ENCODE measurements around the gene PTPRR. TPM values are rescaled to one million over a fixed set of nuclear protein-coding genes. Genes with fewer than 3 reads are reported as not detected.

Gene PTPRR
- total RNA-seq, 1 donor from 2014 or later = 0.65 TPM

GRCh38 chr12:70635755-70636154 is 284.8 kb downstream of the PTPRR start:
- no peak for DNase-seq (ENCODE audit: low spot score)
- intact Hi-C loops (cut with DNase I) = no loop called here

DNA sequence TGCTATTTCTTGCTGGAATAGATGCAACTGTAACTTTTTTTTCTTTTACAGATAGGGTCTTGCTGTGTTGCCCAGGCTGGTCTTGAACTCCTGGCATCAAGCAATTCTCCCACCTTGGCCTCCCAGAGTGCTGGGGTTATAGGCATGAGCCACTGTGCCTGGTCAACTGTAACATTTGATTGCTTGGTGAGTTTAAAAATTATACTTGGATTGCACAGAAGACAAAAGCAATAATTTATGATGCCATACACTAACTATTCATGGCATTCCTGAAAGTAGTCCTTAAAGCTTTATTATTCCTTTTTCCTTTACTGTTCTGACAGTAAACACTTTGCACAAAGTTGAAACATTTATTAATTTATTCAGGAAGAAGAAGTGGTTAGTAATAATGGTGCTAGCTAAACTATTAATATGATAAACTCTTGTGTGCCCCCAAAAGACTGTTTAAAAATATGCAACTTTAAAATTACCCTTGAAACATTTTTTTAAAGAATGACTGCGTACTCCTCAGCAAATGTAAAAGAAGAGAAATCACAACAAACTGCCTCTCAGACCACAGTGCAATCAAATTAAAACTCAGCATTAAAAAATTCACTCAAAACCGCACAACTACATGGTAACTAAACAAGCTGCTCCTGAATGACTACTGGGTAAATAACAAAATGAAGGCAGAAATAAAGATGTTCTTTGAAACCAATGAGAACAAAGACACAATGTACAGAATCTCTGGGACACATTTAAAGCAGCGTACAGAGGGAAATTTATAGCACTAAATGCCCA is 291.6 kb downstream of the PTPRR start:
- intact Hi-C loops (cut with DNase I) = no loop called here

DNA sequence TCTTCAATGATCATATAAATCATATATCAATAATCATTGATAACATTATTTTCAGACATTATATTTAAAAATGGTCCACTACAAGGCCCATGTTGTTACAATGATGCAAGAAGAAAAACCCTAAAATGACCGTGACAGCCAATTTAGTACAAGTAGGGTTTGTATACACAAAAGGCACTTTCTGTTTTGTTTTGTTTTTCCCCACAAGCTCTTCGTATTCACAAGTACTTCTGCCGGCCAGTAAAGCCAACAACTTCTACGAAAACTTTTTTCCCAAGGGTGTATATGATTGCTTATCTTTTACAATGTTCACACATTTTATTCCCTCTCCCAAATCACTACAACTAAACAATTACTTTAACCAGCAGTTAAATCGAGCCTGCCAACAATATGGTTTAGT is 292.9 kb downstream of the PTPRR start:
- DNase-seq (ENCODE audit: low spot score) = no peak
- intact Hi-C loops (cut with DNase I) = no loop called here

More for the DNA sequence above, 291.6 kb downstream of the PTPRR start:
- no peak for DNase-seq (ENCODE audit: low spot score)

DNA sequence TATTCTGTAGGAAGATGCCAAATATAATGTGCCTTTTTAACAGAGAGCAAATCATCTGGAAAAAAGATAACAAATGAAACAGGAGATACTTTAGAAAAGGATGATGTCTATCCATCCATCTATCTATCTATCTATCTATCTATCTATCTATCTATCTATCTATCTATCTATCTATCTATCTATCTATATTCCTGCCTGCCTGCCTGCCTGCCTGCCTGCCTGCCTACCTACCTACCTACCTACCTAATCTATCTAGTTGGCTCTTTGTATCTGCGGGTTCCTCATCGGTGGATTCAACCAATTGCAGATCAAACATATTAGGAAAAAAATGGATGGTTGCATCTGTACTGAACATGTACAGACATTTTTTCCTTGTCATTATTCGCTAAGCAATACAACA is 294.4 kb downstream of the PTPRR start:
- intact Hi-C loops (cut with DNase I) = no loop called here
- DNase-seq (ENCODE audit: low spot score) = no peak

DNA sequence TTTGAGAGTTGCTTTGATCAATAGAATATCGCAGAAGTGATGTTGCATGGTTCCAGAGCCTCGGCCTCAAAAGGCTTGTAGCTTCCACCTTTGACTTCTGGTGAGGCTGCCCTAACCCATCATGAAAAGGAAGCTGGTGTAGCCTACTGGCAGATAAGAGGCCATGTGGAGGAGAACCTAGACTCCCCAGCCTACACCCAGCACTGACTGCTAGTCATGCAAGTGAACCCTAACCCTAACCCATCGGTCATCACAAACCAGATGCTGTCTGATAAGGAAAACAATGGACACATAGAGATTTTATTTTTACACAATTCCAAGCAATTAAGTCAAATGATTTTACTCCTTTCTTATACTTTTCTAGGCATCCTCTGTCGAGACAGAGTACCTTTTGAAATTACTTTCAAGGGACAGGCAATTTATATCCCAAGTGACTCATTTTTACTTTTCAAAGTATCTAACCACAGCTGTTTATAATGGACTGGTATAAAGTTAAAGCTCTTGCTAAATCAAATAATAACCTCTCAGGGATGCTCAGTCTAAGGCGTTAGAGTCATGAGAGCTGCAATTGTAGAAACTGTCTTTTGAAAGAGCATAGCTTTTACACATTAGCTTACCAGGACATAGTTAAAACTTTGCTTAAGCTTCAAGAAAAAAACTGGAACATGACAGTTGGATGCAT is 300.9 kb downstream of the PTPRR start:
- intact Hi-C loops (cut with DNase I) = no loop called here
- DNase-seq (ENCODE audit: low spot score) = no peak

- intact Hi-C loops (cut with DNase I) = no loop called here
Measured at GRCh38 chr12:70618371-70618770, 302.2 kb downstream of the PTPRR start.

GRCh38 chr12:70617450-70617849 is 303.1 kb downstream of the PTPRR start:
- no peak for DNase-seq (ENCODE audit: low spot score)
- intact Hi-C loops (cut with DNase I) = no loop called here

More at GRCh38 chr12:70618371-70618770, 302.2 kb downstream of the PTPRR start:
- DNase-seq (ENCODE audit: low spot score) = no peak

GRCh38 chr12:70615174-70615866 is 305.2 kb downstream of the PTPRR start:
- no peak for DNase-seq (ENCODE audit: low spot score)
- intact Hi-C loops (cut with DNase I) = no loop called here

- intact Hi-C loops (cut with DNase I) = loop anchor here (5.0 kb wide), 1 partner anchor 37 kb away; no protein-coding TSS in a partner anchor
- peak; percentile 82 for DNase-seq (ENCODE audit: low spot score)
Measured at GRCh38 chr12:70609739-70610491, 310.6 kb downstream of the PTPRR start.

DNA sequence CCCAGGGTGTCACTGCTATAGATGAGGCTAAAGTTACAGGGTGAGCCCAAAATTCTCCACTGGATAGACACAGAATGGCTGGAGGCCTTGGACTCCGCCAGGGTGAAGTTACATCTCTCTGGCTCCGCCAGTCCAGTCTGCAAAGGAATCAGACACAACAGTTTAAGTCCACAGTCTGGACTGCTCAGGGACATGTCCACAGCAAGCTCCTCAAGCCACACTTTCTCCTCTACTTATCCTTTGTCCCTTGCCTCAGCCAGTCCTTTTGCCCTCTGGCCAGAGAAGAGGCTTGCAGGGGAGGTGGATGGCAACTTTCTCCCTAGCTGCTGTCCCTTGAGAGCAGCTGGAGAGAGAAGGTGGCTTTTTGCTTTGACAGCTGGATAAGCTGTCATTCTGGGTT is 311.3 kb downstream of the PTPRR start:
- no peak for DNase-seq (ENCODE audit: low spot score)
- intact Hi-C loops (cut with DNase I) = no loop called here

GRCh38 chr12:70608184-70608583 is 312.4 kb downstream of the PTPRR start:
- intact Hi-C loops (cut with DNase I) = no loop called here
- no peak for DNase-seq (ENCODE audit: low spot score)

- intact Hi-C loops (cut with DNase I) = no loop called here
- DNase-seq (ENCODE audit: low spot score) = no peak
Measured at GRCh38 chr12:70607107-70607506, 313.4 kb downstream of the PTPRR start.

DNA sequence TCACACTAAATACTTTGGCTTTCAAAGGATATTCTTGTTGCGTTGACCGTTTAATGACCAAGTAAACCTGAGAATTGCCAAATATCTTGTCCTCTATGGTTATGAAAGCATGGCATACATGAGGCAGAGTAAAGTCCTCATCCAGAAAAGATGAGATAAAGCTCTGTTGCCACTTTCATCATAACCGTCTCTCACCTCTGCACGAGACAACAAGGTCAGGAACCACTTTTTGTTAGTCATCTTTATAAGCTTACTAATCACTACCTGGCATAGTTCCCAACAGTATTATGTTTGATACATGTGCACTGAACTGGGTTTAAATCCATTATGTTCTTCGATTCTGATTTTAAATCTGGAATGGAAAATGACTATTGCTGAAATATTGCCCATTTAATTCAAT is 314.6 kb downstream of the PTPRR start:
- no peak for DNase-seq (ENCODE audit: low spot score)
- intact Hi-C loops (cut with DNase I) = no loop called here

DNA sequence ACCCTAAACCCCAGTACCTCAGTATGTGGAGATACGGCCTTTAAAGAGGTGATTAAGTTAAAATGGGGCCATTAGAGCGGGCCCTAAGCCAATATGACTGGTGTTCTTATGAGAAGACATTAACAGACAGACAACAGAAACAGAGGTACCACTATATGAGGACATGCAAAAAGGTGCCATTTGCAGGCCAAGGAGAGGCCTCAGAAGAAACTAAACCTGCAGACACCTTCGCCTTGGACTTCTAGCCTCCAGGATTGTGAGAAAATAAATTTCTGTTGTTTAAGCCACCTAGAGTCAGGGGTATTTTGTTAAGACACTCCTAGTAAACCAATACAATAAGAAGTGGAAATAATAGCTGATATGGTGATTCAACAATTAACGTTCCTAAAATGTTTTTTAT is 315.9 kb downstream of the PTPRR start:
- intact Hi-C loops (cut with DNase I) = no loop called here
- DNase-seq (ENCODE audit: low spot score) = no peak

- no peak for DNase-seq (ENCODE audit: low spot score)
- intact Hi-C loops (cut with DNase I) = no loop called here
Measured at GRCh38 chr12:70603044-70603443, 317.5 kb downstream of the PTPRR start.

- intact Hi-C loops (cut with DNase I) = loop anchor here (10.0 kb wide), 1 partner anchor 46 kb away; no protein-coding TSS in a partner anchor
- DNase-seq (ENCODE audit: low spot score) = no peak
Measured at GRCh38 chr12:70598467-70599193, 321.9 kb downstream of the PTPRR start.

GRCh38 chr12:70592664-70593063 is 327.9 kb downstream of the PTPRR start:
- DNase-seq (ENCODE audit: low spot score) = no peak
- intact Hi-C loops (cut with DNase I) = loop anchor here (10.0 kb wide), 1 partner anchor 52 kb away; no protein-coding TSS in a partner anchor

DNA sequence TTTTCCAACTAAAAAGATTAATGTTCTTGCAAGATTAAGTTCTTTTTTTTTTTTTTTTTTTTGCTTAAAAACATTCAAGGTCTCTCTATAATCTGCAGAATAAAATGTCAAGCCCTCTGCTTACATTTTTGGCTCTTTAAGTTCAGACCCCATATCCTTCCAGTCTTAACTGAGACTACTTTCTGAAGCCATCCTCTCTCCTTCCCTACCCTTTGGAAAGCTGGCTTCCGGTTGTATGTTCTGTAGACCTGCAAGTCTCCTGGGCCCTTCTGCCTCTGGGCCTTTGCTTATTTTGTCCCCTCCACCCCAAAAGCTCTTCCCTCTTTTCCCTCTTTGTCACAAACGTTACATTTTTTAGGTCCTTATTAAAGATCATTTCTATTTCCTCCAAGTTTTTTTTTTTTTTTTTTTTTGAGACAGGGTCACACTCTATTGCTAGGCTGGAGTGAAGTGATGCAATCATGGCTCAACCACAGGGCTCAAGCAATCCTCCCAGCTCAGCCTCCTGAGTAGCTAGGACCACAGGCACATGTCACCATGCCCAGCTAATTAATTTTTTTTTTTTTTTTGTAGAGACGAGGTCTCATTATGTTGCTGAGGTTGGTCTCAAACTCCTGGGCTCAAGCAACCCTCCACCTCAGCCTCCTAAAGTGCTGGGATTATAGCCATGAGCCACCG is 329.9 kb downstream of the PTPRR start:
- DNase-seq (ENCODE audit: low spot score) = no peak
- intact Hi-C loops (cut with DNase I) = loop anchor here (2.0 to 10.0 kb wide), 2 partner anchors 54 to 130 kb away; no protein-coding TSS in a partner anchor
